A673 (cell line): ENCODE data around the gene SORBS2. TPM values are rescaled to one million over a fixed set of nuclear protein-coding genes. Genes with fewer than 3 reads are reported as not detected.

ENCODE experiments used
- BruUV-seq: library from RNA; stranded (reverse); fragments of 400-500 nt; replicated peaks from 2 replicates; lab custom pipeline; 2021; lab: Mats Ljungman, UMichigan
- CTCF ChIA-PET: fragments of 300-600 bp; sonication (Branson Sonifier 250); formaldehyde crosslinking; loops from one replicate; lab custom pipeline; 2022; ENCODE audit warnings: antibody characterized with exemption; lab: Charles Lee
- POLR2A ChIA-PET: fragments of 300-600 bp; sonication (Branson Sonifier 250); formaldehyde crosslinking; loops from one replicate; lab custom pipeline; 2022; ENCODE audit warnings: antibody characterized with exemption; ENCODE audit not compliant: low non-redundant PET; lab: Charles Lee
- DNase-seq: peaks from one replicate; pipeline ENCODE4 v3.0.0-alpha.2; 2015; ENCODE audit warnings: low spot score
- H3K27ac ChIP-seq: fragments of 200-600 bp; sonication (generic); 2 replicates; pipeline ENCODE4 v1.5.1; 2016; ENCODE audit warnings: mixed run types, low read depth, mild to moderate bottlenecking, mixed read lengths, antibody characterized with exemption, low read length; ENCODE audit not compliant: poor library complexity, severe bottlenecking
- H3K27me3 ChIP-seq: fragments of 200-600 bp; sonication (generic); replicated peaks from 2 replicates; pipeline ENCODE4 v1.6.1; 2017; ENCODE audit warnings: mixed run types, low read depth, mild to moderate bottlenecking, mixed read lengths, antibody characterized with exemption, low read length; ENCODE audit not compliant: insufficient read depth, poor library complexity
- H3K36me3 ChIP-seq: fragments of 200-600 bp; sonication (generic); 2 replicates; pipeline ENCODE4 v1.6.1; 2016; ENCODE audit warnings: mixed run types, mild to moderate bottlenecking, mixed read lengths, antibody characterized with exemption, low read length; ENCODE audit not compliant: insufficient read depth, poor library complexity, severe bottlenecking
- H3K4me1 ChIP-seq: fragments of 200-600 bp; sonication (generic); 2 replicates; pipeline ENCODE4 v1.6.1; 2017; ENCODE audit warnings: mixed run types, mild to moderate bottlenecking, mixed read lengths, antibody characterized with exemption, low read length; ENCODE audit not compliant: insufficient read depth, poor library complexity, severe bottlenecking
- H3K4me3 ChIP-seq: fragments of 200-600 bp; sonication (generic); 2 replicates; pipeline ENCODE4 v1.5.1; 2016; ENCODE audit warnings: low read depth, mixed run types, mild to moderate bottlenecking, mixed read lengths, low read length; ENCODE audit not compliant: poor library complexity, severe bottlenecking
- H3K9me3 ChIP-seq: fragments of 200-600 bp; sonication (generic); 2 replicates; pipeline ENCODE4 v1.6.1; 2016; ENCODE audit warnings: mixed run types, low read depth, mild to moderate bottlenecking, mixed read lengths, antibody characterized with exemption, low read length; ENCODE audit not compliant: poor library complexity, severe bottlenecking
- CTCF ChIP-seq: fragments of 300-800, 200-600 bp; sonication (generic); conservative IDR thresholded peaks from 2 replicates; pipeline ENCODE4 v1.5.1; 2017; ENCODE audit warnings: low read depth, mild to moderate bottlenecking, antibody characterized with exemption, low read length, moderate library complexity, mixed read lengths
- EZH2 ChIP-seq: fragments of 200-600 bp; sonication (generic); IDR thresholded peaks from 2 replicates; pipeline ENCODE4 v1.6.1; 2017; ENCODE audit warnings: borderline replicate concordance, low read depth, mild to moderate bottlenecking, mixed read lengths, antibody characterized with exemption, low read length; ENCODE audit not compliant: poor library complexity, severe bottlenecking
- intact Hi-C: fragments of 100-400 bp; cut with micrococcal nuclease; formaldehyde crosslinking; loops from one replicate; pipeline ENCODE4 v1.10.0; 2022; ENCODE audit not compliant: unreplicated experiment
- total RNA-seq: library from RNA; stranded (reverse); gene quantifications from 2 replicates; pipeline ENCODE4 v1.2.3, GENCODE V29; 2021

Gene SORBS2
- total RNA-seq, 1 experiment from 2014 or later, result not detected

GRCh38 chr4:185801471-185801870 lies 10.5 kb downstream of the SORBS2 start:
- ChIA-PET CTCF (no interaction called here), POLR2A (no interaction called here)
- no peak overlapping the region for H3K27ac ChIP-seq
- H3K4me3 ChIP-seq, result no peak overlapping the region
- TF ChIP-seq EZH2 (no peak), CTCF (no peak)
- DNase-seq, result no peak
- intact Hi-C loops, result no loop called here
- H3K27me3 ChIP-seq, result no peaks in the 10 kb centered on the region
- no peaks in the 10 kb centered on the region for H3K9me3 ChIP-seq
- no peaks in the 10 kb centered on the region for H3K36me3 ChIP-seq
- BruUV-seq, result no TSS peak
- no peaks in the 10 kb centered on the region for H3K4me1 ChIP-seq

GRCh38 chr4:185800266-185800945 lies 11.6 kb downstream of the SORBS2 start:
- no peaks in the 10 kb centered on the region for H3K36me3 ChIP-seq
- no peak overlapping the region for H3K4me3 ChIP-seq
- TF ChIP-seq EZH2 (no peak), CTCF (no peak)
- no peak for DNase-seq
- H3K9me3 ChIP-seq, result no peaks in the 10 kb centered on the region
- no peaks in the 10 kb centered on the region for H3K4me1 ChIP-seq
- no peaks in the 10 kb centered on the region for H3K27me3 ChIP-seq
- CTCF ChIA-PET, result no interaction called here
- BruUV-seq, result no TSS peak
- no peak overlapping the region for H3K27ac ChIP-seq
- intact Hi-C loops, result no loop called here
- POLR2A ChIA-PET, result no interaction called here

- TF ChIP-seq EZH2 (no peak), CTCF (no peak)
- no peaks in the 10 kb centered on the region for H3K9me3 ChIP-seq
- BruUV-seq, result no TSS peak
- H3K27ac ChIP-seq, result no peak overlapping the region
- no peaks in the 10 kb centered on the region for H3K36me3 ChIP-seq
- H3K27me3 ChIP-seq, result no peaks in the 10 kb centered on the region
- ChIA-PET POLR2A (no interaction called here), CTCF (no interaction called here)
- intact Hi-C loops, result no loop called here
- H3K4me3 ChIP-seq, result no peak overlapping the region
- H3K4me1 ChIP-seq, result no peaks in the 10 kb centered on the region
- no peak for DNase-seq
These were observed 12.6 kb downstream of the SORBS2 start for GRCh38 chr4:185799442-185799841.
